Gastrocnemius medialis (tissue), 4 donors: Measurements from ENCODE around the gene LRSAM1.

Source experiments
- CTCF ChIP-seq, 5 experiments: fragments of 450-650 bp in 3 of 5; fragments of 200-600 bp in 2 of 5; sonication (generic) in 2 of 5; IDR thresholded peaks in 4 of 5; conservative IDR thresholded peaks in 1 of 5; 1 replicate in 4 of 5; 2 replicates in 1 of 5; pipeline ENCODE4 v1.5.1; 2016 to 2019; ENCODE audit warnings: antibody characterized with exemption in 5 of 5, mild to moderate bottlenecking in 3 of 5, moderate library complexity in 3 of 5
- POLR2A ChIP-seq, 2 donors: fragments of 450-650 bp; IDR thresholded peaks; one replicate each; pipeline ENCODE4 v1.6.1; 2017; ENCODE audit warnings: antibody characterized with exemption in 2 of 2, mild to moderate bottlenecking in 2 of 2, moderate library complexity in 2 of 2

GRCh38 chr9:127474592-127474991 is 23.3 kb downstream of the LRSAM1 start:
- TF ChIP-seq CTCF (IDR thresholded peaks at IDR 0.05 in 4 of 5, conservative IDR thresholded peaks at IDR 0.05 in 1 of 5) = no peak
- TF ChIP-seq POLR2A (IDR thresholded peaks at IDR 0.05) = no peak
